NCI-H1436 (cell line): Measurements from ENCODE around the gene HDDC2.
"Not testable (repeated sequence)": the region's sequence is repeated elsewhere in the genome, so short reads cannot be mapped to it uniquely, and the experiment has no call there.

Source experiments
- DNase-seq: peaks from one replicate; lab custom pipeline; 2025; lab: John Stamatoyannopoulos, UW

The HDDC2 gene

GRCh38 chr6:125306756-125307149 lies 5.0 kb upstream of the HDDC2 start:
- DNase-seq, result no peak

DNA sequence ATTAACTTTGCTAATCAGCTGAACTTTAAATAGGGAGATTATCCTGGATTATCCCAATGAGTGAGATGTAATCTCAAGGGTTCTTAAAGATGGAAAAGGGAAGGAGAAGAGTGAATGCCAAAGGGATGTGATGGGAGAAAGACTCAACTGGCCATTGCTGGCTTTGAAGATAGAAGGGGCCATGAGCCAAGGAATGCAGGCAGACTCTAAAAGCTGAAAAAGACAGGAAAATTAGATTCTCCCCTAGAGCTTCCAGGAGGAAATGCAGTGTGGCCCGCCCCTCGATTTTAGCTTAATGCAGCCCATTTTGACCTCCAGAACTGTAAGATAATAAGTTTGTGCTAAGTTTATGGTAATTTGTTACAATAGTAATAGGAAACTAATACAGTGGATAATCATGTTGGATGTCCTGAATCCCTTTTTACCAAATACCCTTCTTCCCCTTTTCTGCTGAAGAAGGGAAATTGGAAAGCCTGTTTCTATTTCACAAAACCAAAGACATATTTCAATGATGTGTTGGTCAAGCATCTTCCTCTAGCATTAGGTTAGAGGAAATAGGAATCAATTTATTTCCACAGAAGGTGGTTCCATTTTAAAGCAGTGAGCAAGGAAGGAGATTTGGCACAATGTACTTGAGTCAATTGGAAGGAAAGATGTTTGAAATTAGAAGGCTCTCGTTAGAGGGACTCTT lies 3.3 kb upstream of the HDDC2 start:
- no peak for DNase-seq

DNA sequence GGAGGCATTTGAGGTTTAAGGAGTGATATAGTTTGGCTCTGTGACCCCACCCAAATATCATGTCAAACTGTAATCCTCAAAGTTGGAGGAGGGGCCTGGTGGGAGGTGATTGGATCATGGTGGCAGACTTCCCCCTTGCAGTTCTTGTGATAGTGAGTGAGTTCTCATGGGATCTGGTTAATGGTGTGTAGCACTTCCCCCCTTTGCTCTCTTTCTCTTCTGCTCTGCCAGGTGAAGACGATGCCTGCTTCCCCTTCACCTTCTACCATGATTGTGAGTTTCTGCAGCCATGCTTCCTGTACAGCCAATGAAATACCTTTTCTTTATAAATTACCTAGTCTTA lies 1.7 kb upstream of the HDDC2 start:
- DNase-seq, result no peak

- DNase-seq, result no peak
Measured at GRCh38 chr6:125302840-125303511, 1.2 kb upstream of the HDDC2 start.

DNA sequence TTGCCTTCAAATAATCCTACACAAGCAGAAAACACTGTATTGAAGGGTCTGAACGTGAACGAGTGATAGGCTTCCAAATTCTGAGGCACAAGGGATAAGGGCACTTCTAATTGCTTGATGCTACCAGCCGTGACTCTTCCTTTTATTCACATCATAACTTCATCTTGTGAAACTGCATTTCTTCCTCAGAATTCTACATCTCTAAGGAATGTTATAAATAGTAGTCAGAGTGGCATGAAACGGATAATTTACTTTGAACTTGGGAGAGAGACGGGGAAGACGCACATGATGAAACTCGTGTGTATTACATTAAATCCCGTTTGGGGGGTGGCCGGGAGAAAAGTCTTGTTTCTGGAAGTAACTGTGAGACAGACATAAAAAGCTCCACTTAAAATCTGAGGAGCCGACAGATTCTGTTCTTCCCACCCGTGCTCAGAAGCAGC lies 754 bp downstream of the HDDC2 start:
- DNase-seq, result no peak

DNA sequence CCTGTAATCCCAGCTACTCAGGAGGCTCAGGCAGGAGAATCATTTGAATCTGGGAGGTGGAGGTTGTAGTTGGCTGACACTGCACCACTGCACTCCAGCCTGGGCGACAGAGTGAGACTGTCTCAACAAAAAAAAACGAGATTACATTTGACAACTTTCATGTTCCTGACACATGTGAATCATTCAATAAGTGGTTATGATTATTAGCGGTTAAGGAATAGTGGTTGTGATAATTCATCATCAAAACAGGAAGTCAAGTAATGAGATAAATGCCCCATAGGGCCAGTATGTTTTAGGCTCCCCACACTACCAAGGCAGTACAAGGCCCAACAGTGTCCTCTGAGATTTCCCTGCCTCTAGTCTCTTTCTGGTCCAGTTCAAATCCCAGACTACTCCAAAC lies 2.5 kb downstream of the HDDC2 start:
- DNase-seq, result no peak

GRCh38 chr6:125296471-125296870 lies 5.3 kb downstream of the HDDC2 start:
- DNase-seq, result no peak

DNA sequence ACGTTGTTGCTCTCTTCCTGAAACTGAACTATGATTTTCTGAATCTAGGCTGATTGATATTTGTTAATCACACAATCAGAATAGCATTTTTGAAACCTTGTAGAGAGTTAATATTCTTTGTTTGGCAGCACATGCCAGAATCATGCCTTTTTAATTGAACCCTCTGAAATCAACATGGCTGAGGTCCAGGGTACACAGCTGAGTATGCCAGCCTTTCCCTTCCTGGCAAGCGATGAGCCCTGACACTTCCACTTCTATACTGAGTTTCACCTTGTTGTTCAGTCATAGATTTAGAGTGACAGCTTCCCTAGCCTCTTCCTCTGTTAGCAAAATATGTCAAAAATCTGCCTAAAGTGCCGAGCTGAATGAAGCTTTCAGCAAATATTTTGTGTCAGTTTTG lies 6.8 kb downstream of the HDDC2 start:
- no peak for DNase-seq

GRCh38 chr6:125294036-125294435 lies 7.7 kb downstream of the HDDC2 start:
- no peak for DNase-seq

- DNase-seq, result no peak
Measured at GRCh38 chr6:125293587-125293986, 8.2 kb downstream of the HDDC2 start.

- no peak for DNase-seq
Measured at GRCh38 chr6:125287718-125288117, 14.0 kb downstream of the HDDC2 start.

GRCh38 chr6:125285936-125286335 lies 15.8 kb downstream of the HDDC2 start:
- no peak for DNase-seq

- no peak for DNase-seq
Measured at GRCh38 chr6:125285353-125285752, 16.4 kb downstream of the HDDC2 start.

DNA sequence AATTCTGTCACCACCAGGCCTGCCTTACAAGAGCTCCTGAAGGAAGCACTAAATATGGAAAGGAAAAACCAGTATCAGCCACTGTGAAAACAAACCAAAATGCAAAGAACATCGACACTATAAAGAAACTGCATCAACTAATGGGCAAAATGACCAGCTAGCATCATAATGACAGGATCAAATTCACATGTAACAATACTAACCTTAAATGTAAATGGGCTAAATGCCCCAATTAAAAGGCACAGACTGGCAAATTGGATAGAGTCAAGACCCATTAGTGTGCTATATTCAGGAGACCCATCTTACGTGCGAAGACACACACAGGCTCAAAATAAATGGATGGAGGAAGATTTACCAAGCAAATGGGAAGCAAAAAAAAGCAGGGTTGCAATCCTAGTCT lies 19.3 kb downstream of the HDDC2 start:
- not testable (repeated sequence) for DNase-seq

GRCh38 chr6:125280370-125281035 lies 21.3 kb downstream of the HDDC2 start:
- DNase-seq, result not testable (repeated sequence)

DNA sequence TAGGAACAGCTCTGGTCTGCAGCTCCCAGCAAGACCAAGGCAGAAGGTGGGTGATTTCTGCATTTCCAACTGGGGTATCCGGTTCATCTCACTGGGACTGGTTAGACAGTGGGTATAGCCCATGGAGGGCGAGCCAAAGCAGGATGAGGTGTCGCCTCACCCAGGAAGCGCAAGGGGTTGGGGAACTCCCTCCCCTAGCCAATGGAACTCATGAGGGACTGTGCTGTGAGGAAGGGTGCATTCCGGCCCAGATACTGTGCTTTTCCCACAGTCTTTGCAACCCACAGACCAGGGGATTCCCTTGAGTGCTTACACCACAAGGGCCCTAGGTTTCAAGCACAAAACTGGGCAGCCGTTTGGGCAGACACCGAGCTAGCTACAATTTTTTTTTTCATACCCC lies 21.8 kb downstream of the HDDC2 start:
- DNase-seq, result no peak

GRCh38 chr6:125277838-125278237 lies 23.9 kb downstream of the HDDC2 start:
- DNase-seq, result no peak

- DNase-seq, result no peak
Measured at GRCh38 chr6:125275779-125276178, 26.0 kb downstream of the HDDC2 start.

DNA sequence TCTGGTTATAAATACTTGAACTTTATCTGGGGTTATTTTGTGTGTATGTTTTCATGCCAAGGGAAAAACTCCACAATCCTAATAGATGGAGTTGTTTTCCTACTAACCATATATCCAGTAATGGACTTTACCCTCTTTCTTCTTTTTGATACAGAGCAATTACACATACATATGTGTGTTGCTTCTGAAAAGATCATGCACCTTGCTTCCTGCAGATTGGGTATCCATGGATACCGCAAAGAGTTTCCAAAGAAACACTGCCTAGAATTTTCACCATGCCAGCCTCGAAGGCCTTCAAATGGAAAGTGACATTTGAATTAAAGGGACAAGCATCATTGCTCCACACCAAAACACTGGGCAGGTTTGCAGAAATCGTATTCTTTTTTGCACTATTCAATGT lies 26.8 kb downstream of the HDDC2 start:
- no peak for DNase-seq

GRCh38 chr6:125273965-125274364 lies 27.8 kb downstream of the HDDC2 start:
- DNase-seq, result no peak

GRCh38 chr6:125273251-125273650 lies 28.5 kb downstream of the HDDC2 start:
- no peak for DNase-seq

DNA sequence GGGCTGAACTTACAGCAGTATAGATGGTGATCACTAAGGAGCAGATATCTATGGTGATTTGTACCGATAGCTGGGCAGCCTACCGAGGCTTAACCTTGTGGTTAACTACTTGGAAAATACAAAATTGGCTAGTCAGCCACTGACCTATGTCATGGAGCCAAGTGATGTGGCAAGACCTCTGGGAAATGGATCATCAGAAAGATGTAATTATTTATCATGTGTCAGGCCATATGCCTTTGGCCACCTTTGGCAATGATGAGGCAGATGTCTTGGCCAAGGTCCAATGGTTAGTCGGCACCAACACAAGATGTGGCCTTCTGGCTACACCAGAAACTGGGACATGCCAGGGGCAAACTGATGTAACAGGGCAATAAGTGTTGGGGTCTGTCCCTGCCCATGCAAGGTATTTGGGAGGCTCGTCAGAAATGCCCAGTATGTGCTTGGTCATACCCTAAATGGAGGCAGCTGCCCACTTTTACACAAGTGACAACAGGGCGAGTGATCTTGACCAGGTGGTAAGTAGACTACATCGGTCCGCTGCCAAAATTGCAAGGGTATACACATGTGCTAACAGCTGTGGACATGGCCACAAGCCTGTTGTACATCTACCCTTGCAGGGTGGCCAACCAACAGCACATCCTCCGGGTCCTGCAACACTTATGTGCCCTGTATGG lies 30.1 kb downstream of the HDDC2 start:
- no peak for DNase-seq

- no peak for DNase-seq
Measured at GRCh38 chr6:125270380-125270779, 31.4 kb downstream of the HDDC2 start.
